ENCODE measurements around the gene SH3PXD2A.

DNA sequence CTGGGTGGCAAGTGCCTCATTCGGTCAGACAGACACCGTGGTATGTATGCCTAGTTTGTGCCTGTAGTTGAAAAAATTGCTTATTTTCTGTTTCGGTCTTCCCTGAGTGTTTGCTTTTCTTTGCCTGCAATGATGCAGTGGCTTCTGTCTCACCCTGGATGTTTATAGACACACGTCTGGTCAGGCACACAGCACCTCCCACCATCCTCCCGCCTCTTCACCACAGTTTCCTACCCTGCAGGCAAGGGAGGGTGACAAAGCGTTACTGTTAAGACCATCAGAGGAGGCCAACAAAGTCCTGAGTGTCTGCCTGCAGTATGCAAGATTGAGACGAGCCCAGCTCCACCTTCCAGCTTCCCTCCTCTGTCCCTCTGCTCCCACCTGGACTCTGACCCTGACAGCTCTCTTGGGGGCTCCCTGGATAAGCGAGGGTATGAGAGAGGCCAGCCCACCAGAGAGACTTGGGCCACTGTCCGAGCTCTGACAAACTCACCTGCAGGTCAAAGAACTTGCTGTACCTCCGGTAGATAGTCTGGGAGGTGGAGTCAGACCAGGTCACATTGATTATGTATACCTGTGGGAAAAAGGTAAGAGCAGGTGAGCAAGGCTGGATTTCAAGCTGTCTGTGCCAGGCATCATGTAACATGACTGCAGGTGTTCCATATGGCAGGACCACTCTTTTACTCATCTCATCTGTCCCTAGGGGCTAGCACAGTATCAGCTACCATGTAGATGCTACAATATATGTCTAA is 54.4 kb downstream of the SH3PXD2A start:
- TF ChIP-seq POLR2AphosphoS5 (IDR thresholded peaks at IDR 0.05) (no peak), CTCF (IDR thresholded peaks at IDR 0.05) (no peak), POLR2A (IDR thresholded peaks at IDR 0.05) (no peak), EP300 (IDR thresholded peaks at IDR 0.05; ENCODE audit: low read depth) (no peak)
